Stomach (tissue), 9 donors: ENCODE data around the gene RNASET2. TPM values are rescaled to one million over a fixed set of nuclear protein-coding genes. Genes with fewer than 3 reads are reported as not detected.
A peak's percentile ranks its signal among the peaks of the same experiment; 100 is the strongest.
"Not testable (repeated sequence)": the region's sequence is repeated elsewhere in the genome, so short reads cannot be mapped to it uniquely, and the experiment has no call there.

ENCODE experiments used
- DNase-seq, 2 donors: peaks; one replicate each; pipeline versions ENCODE4 v3.0.0 to v3.0.0-alpha.2; 2013 to 2019
- H3K27ac ChIP-seq, 5 donors: fragments of 200-600 bp in 4 of 5; sonication (generic) in 4 of 5; one replicate each; pipeline ENCODE4 v1.5.1; 2013 to 2019; ENCODE audit warnings: mild to moderate bottlenecking in 1 of 5, moderate library complexity in 1 of 5
- H3K27me3 ChIP-seq, 3 donors: fragments of 200-600 bp; sonication (generic); one replicate each; pipeline ENCODE4 v1.5.1; 2017 to 2019; ENCODE audit warnings: mixed run types in 1 of 3
- H3K36me3 ChIP-seq, 4 donors: fragments of 200-600 bp; sonication (generic); 1 replicate in 3 of 4; 2 replicates in 1 of 4; pipeline ENCODE4 v1.5.1; 2016 to 2019
- H3K4me1 ChIP-seq, 4 donors: fragments of 200-600 bp; sonication (generic); one replicate each; pipeline ENCODE4 v1.5.1; 2016 to 2019
- H3K4me3 ChIP-seq, 4 donors: fragments of 200-600 bp; sonication (generic) in 3 of 4; one replicate each; pipeline ENCODE4 v1.5.1; 2016 to 2019; ENCODE audit warnings: mild to moderate bottlenecking in 1 of 4
- H3K9me3 ChIP-seq, 4 donors: fragments of 200-600 bp; sonication (generic); one replicate each; pipeline ENCODE4 v1.5.1; 2016 to 2019
- CTCF ChIP-seq, 7 experiments: fragments of 450-650 bp in 4 of 7; fragments of 200-600 bp in 3 of 7; sonication (generic) in 3 of 7; IDR thresholded peaks; one replicate each; pipeline ENCODE4 v1.5.1; 2016 to 2019; ENCODE audit warnings: antibody characterized with exemption in 7 of 7, control low read depth in 2 of 7, mild to moderate bottlenecking in 1 of 7
- EP300 ChIP-seq: sonication (generic); formaldehyde crosslinking; IDR thresholded peaks from one replicate; pipeline ENCODE4 v1.6.1; 2017; ENCODE audit warnings: antibody characterized with exemption
- POLR2A ChIP-seq, 4 donors: fragments of 450-650 bp; IDR thresholded peaks; one replicate each; pipeline ENCODE4 v1.6.1; 2016; ENCODE audit warnings: antibody characterized with exemption in 4 of 4, control low read depth in 2 of 4, mild to moderate bottlenecking in 1 of 4, moderate library complexity in 1 of 4
- POLR2AphosphoS5 ChIP-seq, 3 donors: sonication (generic); formaldehyde crosslinking; IDR thresholded peaks; one replicate each; pipeline ENCODE4 v1.6.1; 2016; ENCODE audit warnings: antibody characterized with exemption in 3 of 3
- WGBS, 5 donors: extraction: QIAGEN DNeasy Blood & Tissue Kit in 3 of 5; methylation state at CpG; one replicate each; pipeline versions ENCODE4 v1.1.5 to v1.1.7; 2013 to 2018; 5-methylcytosine and 5-hydroxymethylcytosine counted together
- intact Hi-C: fragments of 100-400 bp; cut with DNase I; formaldehyde crosslinking; loops from one replicate; pipeline ENCODE4 v1.15.1; 2023; ENCODE audit warnings: low total_unique reads
- polyA plus RNA-seq, 3 donors: library from polyadenylated mRNA; stranded (reverse); fragments of 200-250 nt; gene quantifications; one replicate each; pipeline ENCODE4 v1.2.3, GENCODE V29; 2013
- total RNA-seq, 5 donors: library from RNA; depleted of rRNA; stranded (reverse); fragments of >200 nt; gene quantifications; one replicate each; pipeline versions ENCODE4 v1.1.0 to v1.2.3, GENCODE V29; 2014 to 2016
- donor health status: healthy with polysubstance abuse.
- donor health status: Bipolar disorder and iron deficiency.
- donor health status: healthy.

RNASET2 gene
- total and polyA plus RNA-seq, 8 donors: 13.4 to 340 (median 86.3) TPM

GRCh38 chr6:166900130-166900708 lies 56.1 kb downstream of the RNASET2 start:
- WGBS, 5 donors: 95 to 97% (median 96%) methylated on average over 61 of the region's 61 CpGs
- no peak overlapping the region for H3K27ac ChIP-seq
- H3K9me3 ChIP-seq: no peaks in the 10 kb centered on the region
- intact Hi-C loops: no loop called here
- no peaks in the 10 kb centered on the region for H3K36me3 ChIP-seq
- no peaks in the 10 kb centered on the region for H3K27me3 ChIP-seq
- no peak for TF ChIP-seq POLR2AphosphoS5 (IDR thresholded peaks at IDR 0.05)
- no peak for TF ChIP-seq POLR2A (IDR thresholded peaks at IDR 0.05)
- TF ChIP-seq CTCF (IDR thresholded peaks at IDR 0.05): no peak
- TF ChIP-seq EP300: no peak
- no peak for DNase-seq
- H3K4me3 ChIP-seq: no peak overlapping the region
- H3K4me1 ChIP-seq: peaks cover 0 to 7% (median 3%) of the 10 kb centered on the region in 4 donors

GRCh38 chr6:166898910-166899309 lies 57.4 kb downstream of the RNASET2 start:
- intact Hi-C loops: no loop called here
- H3K27ac ChIP-seq: no peak overlapping the region
- H3K9me3 ChIP-seq: no peaks in the 10 kb centered on the region
- TF ChIP-seq CTCF (IDR thresholded peaks at IDR 0.05): no peak
- TF ChIP-seq POLR2AphosphoS5 (IDR thresholded peaks at IDR 0.05): no peak
- no peak for TF ChIP-seq POLR2A (IDR thresholded peaks at IDR 0.05)
- no peak for TF ChIP-seq EP300
- no peak overlapping the region for H3K4me3 ChIP-seq
- DNase-seq: no peak
- H3K36me3 ChIP-seq: no peaks in the 10 kb centered on the region
- peaks cover 0 to 9% (median 5%) of the 10 kb centered on the region in 4 donors for H3K4me1 ChIP-seq
- WGBS, 5 donors: 94 to 96% (median 94%) methylated on average over 36 of the region's 36 CpGs
- H3K27me3 ChIP-seq: no peaks in the 10 kb centered on the region

GRCh38 chr6:166894614-166895013 lies 61.7 kb downstream of the RNASET2 start:
- TF ChIP-seq POLR2AphosphoS5 (IDR thresholded peaks at IDR 0.05): peak in 1 of 3 donors; percentile 28
- H3K4me1 ChIP-seq, H3K36me3 ChIP-seq, H3K9me3 ChIP-seq, intact Hi-C loops, H3K27me3 ChIP-seq, H3K4me3 ChIP-seq: not testable (repeated sequence)
- DNase-seq: peak; percentile 47 to 79
- WGBS, 5 donors: 35 to 68% (median 46%) methylated on average over 7 of the region's 7 CpGs
- H3K27ac ChIP-seq: peak overlapping the region in 4 of 5 donors; percentile 38 to 67 (median 54)

- H3K36me3 ChIP-seq, H3K27ac ChIP-seq, H3K9me3 ChIP-seq, H3K4me3 ChIP-seq, intact Hi-C loops, H3K27me3 ChIP-seq, H3K4me1 ChIP-seq, DNase-seq: not testable (repeated sequence)
- WGBS, 5 donors: 38 to 70% (median 46%) methylated on average over 5 of the region's 5 CpGs
These were observed 63.9 kb downstream of the RNASET2 start for GRCh38 chr6:166892472-166892871.

GRCh38 chr6:166886773-166887172 lies 69.6 kb downstream of the RNASET2 start:
- 85 to 96% (median 91%) methylated on average over 1 to 4 of the region's 4 CpGs for WGBS, 5 donors
- intact Hi-C loops, H3K4me1 ChIP-seq: not testable (repeated sequence)

GRCh38 chr6:166884958-166885357 lies 71.4 kb downstream of the RNASET2 start:
- H3K27me3 ChIP-seq, H3K27ac ChIP-seq, intact Hi-C loops, DNase-seq, H3K4me1 ChIP-seq, H3K36me3 ChIP-seq, H3K4me3 ChIP-seq: not testable (repeated sequence)
- peaks cover 0 to 11% (median 4%) of the 10 kb centered on the region in 4 donors for H3K9me3 ChIP-seq
- 75 to 86% (median 79%) methylated on average over 9 to 11 of the region's 11 CpGs for WGBS, 5 donors

More at GRCh38 chr6:166886773-166887172, 69.6 kb downstream of the RNASET2 start:
- peaks cover 0 to 11% (median 4%) of the 10 kb centered on the region in 4 donors for H3K9me3 ChIP-seq
- H3K27ac ChIP-seq, H3K27me3 ChIP-seq, H3K4me3 ChIP-seq, DNase-seq, H3K36me3 ChIP-seq: not testable (repeated sequence)
